GM12865 (cell line): ENCODE results near the gene ATP11A.

Experiments
- DNase-seq: peaks from one replicate; pipeline ENCODE4 v3.0.0; 2010; ENCODE audit warnings: low read depth
- H3K4me3 ChIP-seq: 2 replicates; pipeline ENCODE4 v1.5.1; 2011; ENCODE audit warnings: mild to moderate bottlenecking, low read depth, low read length, control low read depth
- TF ChIP-seq, protein P1 (sequence below): IDR thresholded peaks from 2 replicates; pipeline ENCODE4 v1.5.1; 2011; ENCODE audit warnings: low read length, control low read depth, low read depth, inconsistent platforms; ENCODE audit not compliant: insufficient read depth; ENCODE audit errors: missing control alignments

Gene ATP11A

DNA sequence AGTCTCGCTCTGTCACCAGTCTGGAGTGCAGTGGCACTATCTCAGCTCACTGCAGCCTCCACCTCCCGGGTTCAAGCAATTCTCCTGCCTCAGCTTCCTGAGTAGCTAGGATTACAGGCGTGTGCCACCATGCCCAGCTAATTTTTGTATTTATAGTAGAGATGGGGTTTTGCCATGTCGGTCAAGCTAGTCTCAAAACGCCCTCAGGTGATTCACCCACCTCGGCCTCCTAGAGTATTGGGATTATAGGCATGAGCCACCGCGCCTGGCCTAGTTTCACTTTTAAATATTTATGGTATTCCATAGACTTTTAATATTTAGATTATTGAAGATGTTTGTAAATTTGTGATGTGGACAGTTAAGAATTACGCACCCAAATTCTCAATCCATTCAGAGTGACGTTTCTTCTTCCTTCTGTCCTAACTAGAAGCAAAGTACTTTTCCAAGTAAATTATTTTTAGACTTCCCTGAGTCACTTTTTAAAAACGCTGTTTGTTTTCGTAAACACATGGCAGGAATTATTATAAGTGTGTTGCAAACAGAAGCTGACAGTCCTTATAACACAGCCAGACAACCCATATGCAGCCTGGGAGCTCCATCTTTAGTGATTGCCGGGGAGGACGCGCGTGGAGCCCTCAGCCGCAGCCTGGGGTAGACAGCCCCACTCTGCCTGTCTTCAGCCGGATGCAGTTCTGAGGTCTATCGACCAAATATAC lies 131.7 kb downstream of the ATP11A start:
- DNase-seq: no peak
- TF ChIP-seq, protein P1, sequence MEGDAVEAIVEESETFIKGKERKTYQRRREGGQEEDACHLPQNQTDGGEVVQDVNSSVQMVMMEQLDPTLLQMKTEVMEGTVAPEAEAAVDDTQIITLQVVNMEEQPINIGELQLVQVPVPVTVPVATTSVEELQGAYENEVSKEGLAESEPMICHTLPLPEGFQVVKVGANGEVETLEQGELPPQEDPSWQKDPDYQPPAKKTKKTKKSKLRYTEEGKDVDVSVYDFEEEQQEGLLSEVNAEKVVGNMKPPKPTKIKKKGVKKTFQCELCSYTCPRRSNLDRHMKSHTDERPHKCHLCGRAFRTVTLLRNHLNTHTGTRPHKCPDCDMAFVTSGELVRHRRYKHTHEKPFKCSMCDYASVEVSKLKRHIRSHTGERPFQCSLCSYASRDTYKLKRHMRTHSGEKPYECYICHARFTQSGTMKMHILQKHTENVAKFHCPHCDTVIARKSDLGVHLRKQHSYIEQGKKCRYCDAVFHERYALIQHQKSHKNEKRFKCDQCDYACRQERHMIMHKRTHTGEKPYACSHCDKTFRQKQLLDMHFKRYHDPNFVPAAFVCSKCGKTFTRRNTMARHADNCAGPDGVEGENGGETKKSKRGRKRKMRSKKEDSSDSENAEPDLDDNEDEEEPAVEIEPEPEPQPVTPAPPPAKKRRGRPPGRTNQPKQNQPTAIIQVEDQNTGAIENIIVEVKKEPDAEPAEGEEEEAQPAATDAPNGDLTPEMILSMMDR: no peak
- no peak overlapping the region for H3K4me3 ChIP-seq

DNA sequence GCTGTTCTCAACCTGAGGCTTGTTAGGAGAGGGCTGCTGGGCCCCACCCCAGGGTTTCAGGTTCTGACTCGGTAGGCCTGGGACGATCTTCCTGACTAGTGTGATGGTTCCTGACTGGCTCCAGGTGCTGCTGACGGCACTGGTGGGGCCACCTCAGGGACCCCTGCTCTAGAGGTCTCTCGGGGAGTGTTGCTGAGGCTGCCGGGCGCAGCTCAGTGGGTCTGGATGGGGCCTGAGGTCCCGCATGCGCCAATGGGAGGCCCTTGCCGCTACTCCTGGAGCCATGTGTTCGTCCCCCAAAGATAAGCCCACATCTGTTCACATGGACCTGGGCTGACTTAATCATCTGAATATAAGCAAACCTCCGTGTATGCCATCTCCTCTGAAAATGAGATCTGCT lies 133.0 kb downstream of the ATP11A start:
- no peak for DNase-seq
- H3K4me3 ChIP-seq: no peak overlapping the region
- TF ChIP-seq, protein P1: no peak

DNA sequence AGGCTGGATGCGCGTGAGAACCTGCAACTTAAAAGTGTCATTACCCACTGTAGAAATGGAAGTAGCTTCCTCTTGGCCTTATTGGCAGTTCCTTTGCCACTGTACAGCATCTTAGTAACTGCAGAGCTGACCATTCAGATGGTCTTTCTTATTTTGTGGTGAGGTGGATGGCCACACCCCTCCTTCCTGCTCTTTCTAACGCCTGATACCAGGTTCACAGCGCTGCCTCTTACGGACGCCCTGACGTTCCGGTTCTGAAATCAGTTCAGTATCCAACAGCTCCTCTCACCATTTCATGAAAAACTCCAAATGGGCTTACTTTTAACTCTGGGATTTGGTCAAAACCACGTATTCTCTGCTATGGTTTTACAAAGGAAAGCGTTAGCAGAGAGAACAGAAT lies 134.6 kb downstream of the ATP11A start:
- TF ChIP-seq, protein P1: no peak
- no peak overlapping the region for H3K4me3 ChIP-seq
- no peak for DNase-seq

DNA sequence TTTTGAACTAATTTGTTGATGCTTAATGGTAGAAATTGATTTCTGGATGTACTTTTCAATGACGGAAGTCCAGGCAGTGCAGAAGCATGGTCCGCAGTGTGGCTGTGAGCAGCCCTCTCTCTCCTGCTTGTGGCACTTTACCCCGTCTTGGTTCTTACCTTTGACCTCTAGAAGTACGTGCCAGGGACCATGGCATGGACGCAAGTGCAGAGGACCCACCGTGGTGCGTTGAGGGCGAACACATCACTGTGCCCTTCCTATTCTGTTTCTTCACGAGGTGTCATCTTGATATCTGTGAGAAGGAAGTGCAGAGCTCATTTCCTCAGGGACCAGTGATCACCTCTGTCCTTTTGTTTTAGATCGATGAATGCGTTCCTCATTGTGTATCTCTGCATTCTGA lies 135.2 kb downstream of the ATP11A start:
- TF ChIP-seq, protein P1: no peak
- no peak for DNase-seq
- no peak overlapping the region for H3K4me3 ChIP-seq

DNA sequence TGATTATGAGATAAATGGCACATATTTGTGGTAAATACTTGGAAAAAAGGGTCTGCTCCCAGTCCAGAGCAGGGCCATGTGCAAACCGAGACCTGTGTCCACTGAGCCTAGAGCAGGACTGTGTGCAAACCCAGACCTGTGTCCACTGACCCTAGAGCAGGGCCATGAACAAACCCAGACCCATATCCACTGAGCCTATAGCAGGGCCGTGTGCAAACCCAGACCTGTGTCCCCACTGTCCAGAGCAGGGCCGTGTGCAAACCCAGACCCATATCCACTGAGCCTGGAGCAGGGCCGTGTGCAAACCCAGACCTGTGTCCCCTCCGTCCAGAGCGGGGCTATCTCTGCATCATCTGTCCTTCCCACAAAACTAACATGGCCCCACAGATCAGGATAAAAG lies 136.0 kb downstream of the ATP11A start:
- no peak overlapping the region for H3K4me3 ChIP-seq
- TF ChIP-seq, protein P1: no peak
- DNase-seq: no peak

DNA sequence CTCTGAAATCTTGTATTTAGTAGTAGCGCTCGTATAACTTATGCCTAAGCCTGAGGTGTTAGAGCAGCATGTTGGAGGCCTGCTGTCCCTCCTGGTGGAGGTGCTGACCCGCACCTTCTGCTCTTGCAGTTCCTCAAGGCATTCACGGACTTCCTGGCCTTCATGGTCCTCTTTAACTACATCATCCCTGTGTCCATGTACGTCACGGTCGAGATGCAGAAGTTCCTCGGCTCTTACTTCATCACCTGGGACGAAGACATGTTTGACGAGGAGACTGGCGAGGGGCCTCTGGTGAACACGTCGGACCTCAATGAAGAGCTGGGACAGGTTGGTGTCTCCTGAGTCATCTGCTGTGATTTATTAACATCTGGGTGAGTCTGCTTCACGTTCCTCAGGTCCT lies 136.7 kb downstream of the ATP11A start:
- DNase-seq: no peak
- TF ChIP-seq, protein P1: no peak
- no peak overlapping the region for H3K4me3 ChIP-seq
